Head of caudate nucleus (tissue), 42 donors: ENCODE data around the gene PHKB.
"Not testable (repeated sequence)": the region's sequence is repeated elsewhere in the genome, so short reads cannot be mapped to it uniquely, and the experiment has no call there.

ENCODE experiments used
- DNase-seq, 42 donors: peaks; one replicate each; pipeline versions ENCODE4 v3.0.0 to v3.0.0-alpha.2; 2020 to 2021; ENCODE audit warnings: mixed read lengths in 7 of 42
- intact Hi-C: fragments of 100-400 bp; cut with DNase I; formaldehyde crosslinking; loops from one replicate; pipeline ENCODE4 v1.15.0; 2022

Gene PHKB

GRCh38 chr16:47634727-47635126 is 173.6 kb downstream of the PHKB start:
- intact Hi-C loops = no loop called here
- no peak for DNase-seq

- no peak for DNase-seq
- intact Hi-C loops = no loop called here
These were observed 175.5 kb downstream of the PHKB start for GRCh38 chr16:47636501-47637099.

GRCh38 chr16:47638175-47638574 is 177.0 kb downstream of the PHKB start:
- DNase-seq = no peak
- intact Hi-C loops = no loop called here

- intact Hi-C loops = no loop called here
- DNase-seq = no peak
These were observed 179.5 kb downstream of the PHKB start for GRCh38 chr16:47640661-47641060.

DNA sequence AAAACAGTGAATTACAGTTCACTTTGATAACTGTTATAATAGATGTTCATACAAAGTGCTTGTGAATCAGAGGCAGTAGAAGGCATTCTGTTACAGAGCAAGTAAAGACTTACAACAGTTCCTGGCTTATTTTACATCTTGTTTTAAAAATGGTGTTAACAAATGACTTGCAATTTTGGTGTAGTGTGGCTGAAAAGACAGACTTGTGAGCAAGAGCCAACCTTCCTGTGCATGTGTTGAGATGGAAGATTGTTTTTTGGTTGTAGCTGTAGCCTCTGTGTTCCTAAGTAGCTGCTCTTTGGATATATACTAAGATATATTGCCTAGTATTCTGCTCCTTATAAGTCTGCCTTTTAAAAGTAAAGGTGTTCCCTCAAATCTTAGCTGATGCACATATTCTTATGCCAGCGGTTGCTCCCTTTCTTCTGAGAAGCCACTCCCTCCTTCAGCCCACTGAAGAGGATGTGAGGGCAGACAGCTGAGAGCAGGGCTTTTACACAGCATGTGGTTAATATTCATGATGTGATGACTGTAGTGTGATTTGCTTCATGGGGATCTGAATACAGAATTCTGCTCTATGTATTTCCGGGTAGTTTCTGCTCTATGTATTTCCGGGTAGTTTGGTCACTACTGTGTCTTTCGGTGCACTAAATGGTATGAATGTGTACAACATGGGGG is 182.3 kb downstream of the PHKB start:
- intact Hi-C loops = no loop called here
- DNase-seq = peak in 7 of 42 donors; percentile 8 to 29 (median 12)

GRCh38 chr16:47644166-47644565 is 183.0 kb downstream of the PHKB start:
- intact Hi-C loops = no loop called here
- DNase-seq = peak in 2 of 42 donors; percentile 9 to 11

- intact Hi-C loops = no loop called here
- no peak for DNase-seq
These were observed 183.5 kb downstream of the PHKB start for GRCh38 chr16:47644661-47645060.

DNA sequence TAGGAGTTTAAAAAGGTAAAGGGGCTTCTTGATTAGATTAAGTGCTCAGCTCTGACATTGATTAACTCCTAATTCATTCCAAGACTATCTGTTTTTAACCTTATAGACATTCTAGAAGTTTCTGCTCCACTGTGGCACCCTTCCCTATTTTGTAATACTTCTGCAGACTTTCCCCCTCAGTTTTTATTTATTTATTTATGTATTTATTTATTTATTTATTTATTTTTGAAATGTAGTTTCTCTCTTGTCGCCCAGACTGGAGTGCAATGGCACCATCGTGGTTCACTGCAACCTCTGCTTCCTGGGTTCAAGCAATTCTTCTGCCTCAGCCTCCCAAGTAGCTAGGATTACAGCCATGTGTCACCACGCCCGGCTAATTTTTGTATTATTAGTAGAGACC is 185.8 kb downstream of the PHKB start:
- intact Hi-C loops = no loop called here
- DNase-seq = no peak

- no peak for DNase-seq
- intact Hi-C loops = no loop called here
These were observed 195.9 kb downstream of the PHKB start for GRCh38 chr16:47657032-47657431.

DNA sequence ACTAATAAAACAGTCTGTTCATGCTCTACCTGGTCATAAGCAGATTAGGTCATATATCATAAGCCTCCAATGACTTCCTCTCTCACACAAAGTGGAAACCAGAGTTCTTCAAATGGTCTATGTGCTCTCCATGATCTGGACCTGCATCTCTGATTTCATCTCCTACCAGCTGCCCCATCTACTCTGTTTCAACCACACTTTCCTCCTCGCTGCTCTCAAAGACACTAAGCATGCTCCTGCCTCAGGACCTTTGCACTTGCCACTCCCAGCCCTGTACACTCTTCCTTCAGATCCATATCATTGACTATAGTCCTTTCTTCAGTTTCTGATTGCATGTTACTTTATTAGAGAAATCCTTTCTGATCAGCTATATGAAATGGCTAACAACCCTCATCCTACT is 196.8 kb downstream of the PHKB start:
- DNase-seq = no peak
- intact Hi-C loops = no loop called here

DNA sequence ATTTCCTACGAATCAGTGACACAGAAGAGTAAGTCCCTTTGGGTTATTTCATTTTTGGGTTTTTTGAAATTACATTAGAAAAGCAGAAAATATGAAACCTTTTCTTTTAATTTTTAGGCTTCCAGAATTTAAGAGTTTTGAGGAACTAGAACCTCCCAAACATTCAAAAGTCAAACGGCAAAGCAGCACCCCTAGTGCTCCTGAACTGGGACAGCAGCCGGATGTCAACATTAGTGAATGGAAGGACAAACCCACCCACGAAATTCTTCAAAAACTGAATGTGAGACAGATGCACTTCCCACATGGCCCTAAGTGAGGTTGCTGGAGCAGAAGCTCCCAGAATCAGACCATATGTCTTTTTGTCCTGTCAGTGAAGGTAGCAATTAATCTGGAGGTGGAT is 199.4 kb downstream of the PHKB start:
- intact Hi-C loops = no loop called here
- DNase-seq = no peak

DNA sequence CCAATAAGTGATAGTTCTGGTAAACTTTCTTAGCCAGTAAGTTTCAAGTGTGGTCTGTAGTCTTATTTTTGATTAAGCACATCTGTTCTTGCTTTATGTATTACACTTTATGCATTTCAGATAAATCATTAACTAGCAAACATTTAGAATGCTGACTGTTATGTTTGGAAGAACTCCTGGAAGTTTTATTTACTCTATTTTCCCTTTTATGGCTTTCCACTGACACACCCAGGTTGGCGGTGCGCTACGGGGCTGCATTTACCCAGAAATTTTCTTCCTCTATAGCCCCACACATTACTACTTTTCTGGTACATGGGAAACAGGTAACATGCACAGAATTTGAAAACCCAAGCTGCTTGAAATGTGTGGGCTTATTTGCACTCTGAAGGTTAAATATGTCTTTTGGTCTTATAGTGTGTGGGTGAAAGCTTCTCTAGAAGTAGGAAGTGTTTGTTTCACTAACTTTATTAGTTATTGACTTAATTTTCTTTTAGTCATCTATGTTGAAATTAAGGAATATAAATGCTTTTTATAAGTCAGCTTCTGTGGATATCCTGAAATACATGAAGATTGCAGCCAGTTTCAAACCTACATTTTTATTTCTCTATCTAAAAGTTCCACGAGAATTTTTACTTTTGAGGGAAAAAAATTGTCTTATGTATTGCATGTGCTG is 203.7 kb downstream of the PHKB start:
- intact Hi-C loops = no loop called here
- no peak for DNase-seq

DNA sequence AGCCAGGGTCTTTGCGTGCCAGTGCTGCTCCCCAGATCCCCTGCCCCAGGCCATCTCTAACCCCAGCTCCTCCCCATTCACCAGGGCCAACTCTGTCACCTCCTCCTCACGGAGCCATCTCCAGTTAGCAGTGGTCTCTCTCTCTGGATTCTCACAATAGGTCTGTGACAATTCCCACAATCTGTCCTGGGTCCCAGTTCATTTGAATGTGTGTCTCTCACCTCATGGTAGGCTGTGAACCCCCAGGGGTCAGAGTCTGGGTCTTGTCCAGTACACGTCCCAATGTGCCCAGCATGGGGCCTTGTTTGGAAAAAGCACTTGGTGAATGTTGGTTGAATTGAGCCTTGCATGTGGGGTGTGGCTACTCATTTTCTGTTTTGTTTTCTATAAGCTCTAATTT is 205.3 kb downstream of the PHKB start:
- intact Hi-C loops = no loop called here
- no peak for DNase-seq

DNA sequence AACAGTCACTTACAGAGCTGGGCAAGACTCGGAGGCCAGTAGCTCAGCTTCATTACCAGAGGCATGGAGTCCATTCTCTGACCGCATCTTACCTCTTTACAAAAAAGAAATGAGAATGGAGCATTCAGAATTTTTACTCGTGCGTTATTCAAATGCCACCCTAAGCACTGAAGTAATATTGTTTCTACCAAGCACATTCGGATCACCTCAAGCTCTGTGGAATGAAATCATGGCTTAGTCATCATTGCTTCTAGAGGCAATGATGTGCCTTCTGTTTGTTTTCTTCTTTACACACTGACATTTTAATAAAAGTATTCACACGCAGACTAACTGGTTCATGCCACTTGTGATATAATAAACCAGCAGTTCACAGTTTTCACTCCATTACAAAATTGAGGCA is 206.8 kb downstream of the PHKB start:
- no peak for DNase-seq
- intact Hi-C loops = no loop called here

- DNase-seq = no peak
- intact Hi-C loops = no loop called here
These were observed 211.3 kb downstream of the PHKB start for GRCh38 chr16:47672475-47672874.

GRCh38 chr16:47676635-47677177 is 215.6 kb downstream of the PHKB start:
- intact Hi-C loops = no loop called here
- no peak for DNase-seq

DNA sequence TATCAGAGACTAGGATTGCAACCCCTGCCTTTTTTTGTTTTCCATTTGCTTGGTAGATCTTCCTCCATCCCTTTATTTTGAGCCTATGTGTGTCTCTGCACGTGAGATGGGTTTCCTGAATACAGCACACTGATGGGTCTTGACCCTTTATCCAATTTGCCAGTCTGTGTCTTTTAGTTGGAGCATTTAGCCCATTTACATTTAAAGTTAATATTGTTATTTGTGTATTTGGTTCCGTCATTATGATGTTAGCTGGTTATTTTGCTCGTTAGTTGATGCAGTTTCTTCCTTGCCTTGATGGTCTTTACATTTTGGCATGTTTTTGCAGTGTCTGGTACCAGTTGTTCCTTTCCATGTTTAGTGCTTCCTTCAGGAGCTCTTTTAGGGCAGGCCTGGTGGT is 220.4 kb downstream of the PHKB start:
- intact Hi-C loops, DNase-seq: not testable (repeated sequence)

DNA sequence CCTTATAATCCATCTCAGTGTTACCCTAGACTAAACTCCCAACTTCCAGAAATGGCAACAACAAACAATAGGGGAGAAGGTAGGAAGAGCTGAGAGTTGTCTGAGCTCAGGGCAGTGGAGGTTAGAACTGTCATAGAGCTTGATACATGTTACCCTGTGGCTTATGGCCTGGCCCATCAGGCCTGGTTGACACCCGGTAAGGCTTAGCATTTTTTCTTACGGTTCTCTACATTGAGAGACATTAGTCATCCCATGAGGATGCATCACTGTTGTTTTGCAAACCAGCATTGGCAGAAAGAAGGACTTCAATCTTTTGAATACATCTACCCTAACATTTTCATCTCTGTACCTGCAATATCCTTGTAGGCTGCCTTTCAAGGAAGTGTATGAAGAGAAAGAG is 226.6 kb downstream of the PHKB start:
- intact Hi-C loops = no loop called here
- no peak for DNase-seq

DNA sequence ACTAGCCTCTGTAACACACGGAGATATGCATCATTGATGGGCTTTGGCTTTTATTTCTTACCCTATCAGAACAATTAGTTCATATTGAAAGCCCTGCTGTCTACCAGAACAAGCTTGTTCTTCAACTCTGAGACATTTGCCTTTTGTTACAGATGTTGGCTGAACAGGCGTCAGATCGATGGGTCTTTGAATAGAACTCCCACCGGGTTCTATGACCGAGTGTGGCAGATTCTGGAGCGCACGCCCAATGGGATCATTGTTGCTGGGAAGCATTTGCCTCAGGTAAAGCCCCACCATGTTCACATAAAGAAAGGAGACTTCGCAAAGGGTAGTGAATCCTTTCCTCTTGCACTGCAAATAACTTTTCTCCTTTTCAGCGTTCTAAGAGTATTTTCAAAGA is 232.1 kb downstream of the PHKB start:
- intact Hi-C loops = no loop called here
- no peak for DNase-seq

GRCh38 chr16:47694543-47694942 is 233.4 kb downstream of the PHKB start:
- peak in 2 of 42 donors; percentile 6 to 42 for DNase-seq
- intact Hi-C loops = no loop called here

DNA sequence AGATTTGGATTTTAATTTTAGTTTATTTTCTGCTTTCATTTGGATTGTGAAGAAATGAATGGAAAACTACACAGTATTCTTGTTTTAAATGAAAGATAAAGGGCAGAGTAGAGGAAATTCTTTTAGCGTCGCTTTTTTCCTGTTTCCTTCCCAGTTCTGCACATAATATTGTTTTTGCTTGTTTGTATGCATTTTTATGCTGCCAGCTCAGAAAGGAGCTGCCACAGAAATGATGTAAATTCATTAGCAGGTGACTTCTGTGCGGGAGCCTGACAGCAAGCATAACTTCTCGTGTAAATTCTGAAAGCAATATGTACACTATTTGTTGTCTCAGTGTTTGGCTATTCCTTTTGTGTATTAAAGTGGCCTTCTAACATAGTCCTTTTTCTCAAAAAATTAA is 234.6 kb downstream of the PHKB start:
- no peak for DNase-seq
- intact Hi-C loops = no loop called here
